Lower leg skin (tissue), 3 donors: ENCODE results near the gene NKD2.

ENCODE experiments used
- POLR2A ChIP-seq, 2 donors: fragments of 450-650 bp; IDR thresholded peaks; one replicate each; pipeline ENCODE4 v1.6.1; 2016 to 2017; ENCODE audit warnings: antibody characterized with exemption in 2 of 2, mild to moderate bottlenecking in 1 of 2, moderate library complexity in 1 of 2
- TF ChIP-seq, protein P1 (sequence below), 3 donors: fragments of 450-650 bp; IDR thresholded peaks; one replicate each; pipeline ENCODE4 v1.5.1; 2016; ENCODE audit warnings: antibody characterized with exemption in 3 of 3, mild to moderate bottlenecking in 3 of 3, moderate library complexity in 2 of 3

DNA sequence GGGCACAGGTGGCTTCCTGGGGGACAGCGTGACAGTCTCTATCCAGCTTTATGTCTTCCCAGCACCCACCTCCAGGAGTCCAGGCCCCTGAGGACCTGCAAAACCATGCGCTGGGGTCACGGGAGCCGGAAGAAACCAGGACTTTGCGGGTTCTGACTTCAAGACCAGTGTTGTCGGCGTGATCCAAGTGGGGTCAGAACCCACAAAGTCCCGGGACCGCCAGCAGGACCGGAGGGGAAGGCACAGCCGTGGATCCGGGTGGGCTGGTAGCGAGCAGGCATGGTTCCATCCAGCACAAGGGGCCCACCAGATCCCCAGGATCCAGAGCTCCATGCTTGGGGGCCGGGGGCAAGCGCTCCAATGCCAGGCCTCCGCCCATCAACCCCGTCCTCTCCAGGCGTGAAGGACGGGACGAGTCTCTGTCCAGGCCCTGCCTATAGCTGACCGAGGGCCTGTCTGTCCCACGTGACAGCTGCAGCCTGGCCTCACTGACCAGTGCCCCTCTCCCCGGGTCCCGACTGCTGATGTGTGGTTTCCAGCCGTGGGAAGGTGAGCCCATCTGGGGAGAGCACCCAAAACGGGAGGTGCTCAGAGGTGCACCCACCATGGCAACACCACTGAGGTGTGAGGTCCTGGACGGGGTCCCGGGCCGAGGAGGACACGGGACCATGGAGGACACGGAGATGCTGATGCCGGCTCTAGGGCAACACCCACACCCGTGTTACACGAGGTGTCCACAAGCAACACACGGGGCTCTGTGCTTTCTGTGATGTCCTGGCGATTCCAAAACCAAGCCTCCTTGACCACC, 54.4 kb downstream of the NKD2 start:
- TF ChIP-seq, protein P1, sequence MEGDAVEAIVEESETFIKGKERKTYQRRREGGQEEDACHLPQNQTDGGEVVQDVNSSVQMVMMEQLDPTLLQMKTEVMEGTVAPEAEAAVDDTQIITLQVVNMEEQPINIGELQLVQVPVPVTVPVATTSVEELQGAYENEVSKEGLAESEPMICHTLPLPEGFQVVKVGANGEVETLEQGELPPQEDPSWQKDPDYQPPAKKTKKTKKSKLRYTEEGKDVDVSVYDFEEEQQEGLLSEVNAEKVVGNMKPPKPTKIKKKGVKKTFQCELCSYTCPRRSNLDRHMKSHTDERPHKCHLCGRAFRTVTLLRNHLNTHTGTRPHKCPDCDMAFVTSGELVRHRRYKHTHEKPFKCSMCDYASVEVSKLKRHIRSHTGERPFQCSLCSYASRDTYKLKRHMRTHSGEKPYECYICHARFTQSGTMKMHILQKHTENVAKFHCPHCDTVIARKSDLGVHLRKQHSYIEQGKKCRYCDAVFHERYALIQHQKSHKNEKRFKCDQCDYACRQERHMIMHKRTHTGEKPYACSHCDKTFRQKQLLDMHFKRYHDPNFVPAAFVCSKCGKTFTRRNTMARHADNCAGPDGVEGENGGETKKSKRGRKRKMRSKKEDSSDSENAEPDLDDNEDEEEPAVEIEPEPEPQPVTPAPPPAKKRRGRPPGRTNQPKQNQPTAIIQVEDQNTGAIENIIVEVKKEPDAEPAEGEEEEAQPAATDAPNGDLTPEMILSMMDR (IDR thresholded peaks at IDR 0.05) = no peak
- TF ChIP-seq POLR2A (IDR thresholded peaks at IDR 0.05) = no peak
